ENCODE measurements around the gene EEFSEC. TPM values are rescaled to one million over a fixed set of nuclear protein-coding genes. Genes with fewer than 3 reads are reported as not detected.

The EEFSEC gene
- total and polyA plus RNA-seq, 2 experiments from 2014 or later = 10.1 to 16.2 TPM

- H3K36me3 Mint-ChIP-seq (ENCODE audit: low read depth) = no peaks in the 10 kb centered on the region
- H3K9me2 ChIP-seq (ENCODE audit: insufficient read depth) = no peaks in the 10 kb centered on the region
- H2AFZ ChIP-seq = no peak overlapping the region
- no peak overlapping the region for H3K4me3 Mint-ChIP-seq
- H3K27ac Mint-ChIP-seq = no peak overlapping the region
- no peaks in the 10 kb centered on the region for H3K27me3 ChIP-seq (ENCODE audit: insufficient read depth)
- no peaks in the 10 kb centered on the region for H3F3A ChIP-seq (replicated peaks; ENCODE audit: low read depth)
- no peaks in the 10 kb centered on the region for H3K4me1 ChIP-seq (ENCODE audit: insufficient read depth)
- ATAC-seq = no peak
- no peak overlapping the region for H3K4me3 ChIP-seq
- DNase-seq (ENCODE audit: low spot score) = no peak
- peaks cover 1% of the 10 kb centered on the region for H3K27me3 Mint-ChIP-seq (ENCODE audit: insufficient read depth, low read depth, poor library complexity)
- no peaks in the 10 kb centered on the region for H3K36me3 ChIP-seq (ENCODE audit: insufficient read depth)
- H4K20me1 ChIP-seq (replicated peaks; ENCODE audit: insufficient read depth) = no peaks in the 10 kb centered on the region
- H3K79me2 ChIP-seq (replicated peaks; ENCODE audit: insufficient read depth) = no peaks in the 10 kb centered on the region
- H3K4me2 ChIP-seq = no peak overlapping the region
- H3K27ac ChIP-seq (ENCODE audit: low read depth) = no peak overlapping the region
- no peaks in the 10 kb centered on the region for H3K9me3 Mint-ChIP-seq
- TF ChIP-seq CREB1 (CRISPR knock-in tag; IDR thresholded peaks at IDR 0.05; ENCODE audit: low read depth) (no peak), CTCF (conservative IDR thresholded peaks at IDR 0.05; ENCODE audit: low read depth in 2 of 2) (no peak), REST (IDR thresholded peaks at IDR 0.05; ENCODE audit: unreplicated experiment) (no peak), NANOG (IDR thresholded peaks at IDR 0.05; ENCODE audit: borderline replicate concordance) (no peak), JUNB (IDR thresholded peaks at IDR 0.05; ENCODE audit: unreplicated experiment) (no peak), POLR2AphosphoS5 (IDR thresholded peaks at IDR 0.05; ENCODE audit: low read depth) (no peak), ZNF114 (CRISPR knock-in tag; IDR thresholded peaks at IDR 0.05) (no peak), EZH2phosphoT487 (IDR thresholded peaks at IDR 0.05; ENCODE audit: unreplicated experiment) (no peak)
- TF ChIP-seq, protein P1, sequence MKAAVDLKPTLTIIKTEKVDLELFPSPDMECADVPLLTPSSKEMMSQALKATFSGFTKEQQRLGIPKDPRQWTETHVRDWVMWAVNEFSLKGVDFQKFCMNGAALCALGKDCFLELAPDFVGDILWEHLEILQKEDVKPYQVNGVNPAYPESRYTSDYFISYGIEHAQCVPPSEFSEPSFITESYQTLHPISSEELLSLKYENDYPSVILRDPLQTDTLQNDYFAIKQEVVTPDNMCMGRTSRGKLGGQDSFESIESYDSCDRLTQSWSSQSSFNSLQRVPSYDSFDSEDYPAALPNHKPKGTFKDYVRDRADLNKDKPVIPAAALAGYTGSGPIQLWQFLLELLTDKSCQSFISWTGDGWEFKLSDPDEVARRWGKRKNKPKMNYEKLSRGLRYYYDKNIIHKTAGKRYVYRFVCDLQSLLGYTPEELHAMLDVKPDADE (IDR thresholded peaks at IDR 0.05) = no peak
- TF ChIP-seq, protein P2, sequence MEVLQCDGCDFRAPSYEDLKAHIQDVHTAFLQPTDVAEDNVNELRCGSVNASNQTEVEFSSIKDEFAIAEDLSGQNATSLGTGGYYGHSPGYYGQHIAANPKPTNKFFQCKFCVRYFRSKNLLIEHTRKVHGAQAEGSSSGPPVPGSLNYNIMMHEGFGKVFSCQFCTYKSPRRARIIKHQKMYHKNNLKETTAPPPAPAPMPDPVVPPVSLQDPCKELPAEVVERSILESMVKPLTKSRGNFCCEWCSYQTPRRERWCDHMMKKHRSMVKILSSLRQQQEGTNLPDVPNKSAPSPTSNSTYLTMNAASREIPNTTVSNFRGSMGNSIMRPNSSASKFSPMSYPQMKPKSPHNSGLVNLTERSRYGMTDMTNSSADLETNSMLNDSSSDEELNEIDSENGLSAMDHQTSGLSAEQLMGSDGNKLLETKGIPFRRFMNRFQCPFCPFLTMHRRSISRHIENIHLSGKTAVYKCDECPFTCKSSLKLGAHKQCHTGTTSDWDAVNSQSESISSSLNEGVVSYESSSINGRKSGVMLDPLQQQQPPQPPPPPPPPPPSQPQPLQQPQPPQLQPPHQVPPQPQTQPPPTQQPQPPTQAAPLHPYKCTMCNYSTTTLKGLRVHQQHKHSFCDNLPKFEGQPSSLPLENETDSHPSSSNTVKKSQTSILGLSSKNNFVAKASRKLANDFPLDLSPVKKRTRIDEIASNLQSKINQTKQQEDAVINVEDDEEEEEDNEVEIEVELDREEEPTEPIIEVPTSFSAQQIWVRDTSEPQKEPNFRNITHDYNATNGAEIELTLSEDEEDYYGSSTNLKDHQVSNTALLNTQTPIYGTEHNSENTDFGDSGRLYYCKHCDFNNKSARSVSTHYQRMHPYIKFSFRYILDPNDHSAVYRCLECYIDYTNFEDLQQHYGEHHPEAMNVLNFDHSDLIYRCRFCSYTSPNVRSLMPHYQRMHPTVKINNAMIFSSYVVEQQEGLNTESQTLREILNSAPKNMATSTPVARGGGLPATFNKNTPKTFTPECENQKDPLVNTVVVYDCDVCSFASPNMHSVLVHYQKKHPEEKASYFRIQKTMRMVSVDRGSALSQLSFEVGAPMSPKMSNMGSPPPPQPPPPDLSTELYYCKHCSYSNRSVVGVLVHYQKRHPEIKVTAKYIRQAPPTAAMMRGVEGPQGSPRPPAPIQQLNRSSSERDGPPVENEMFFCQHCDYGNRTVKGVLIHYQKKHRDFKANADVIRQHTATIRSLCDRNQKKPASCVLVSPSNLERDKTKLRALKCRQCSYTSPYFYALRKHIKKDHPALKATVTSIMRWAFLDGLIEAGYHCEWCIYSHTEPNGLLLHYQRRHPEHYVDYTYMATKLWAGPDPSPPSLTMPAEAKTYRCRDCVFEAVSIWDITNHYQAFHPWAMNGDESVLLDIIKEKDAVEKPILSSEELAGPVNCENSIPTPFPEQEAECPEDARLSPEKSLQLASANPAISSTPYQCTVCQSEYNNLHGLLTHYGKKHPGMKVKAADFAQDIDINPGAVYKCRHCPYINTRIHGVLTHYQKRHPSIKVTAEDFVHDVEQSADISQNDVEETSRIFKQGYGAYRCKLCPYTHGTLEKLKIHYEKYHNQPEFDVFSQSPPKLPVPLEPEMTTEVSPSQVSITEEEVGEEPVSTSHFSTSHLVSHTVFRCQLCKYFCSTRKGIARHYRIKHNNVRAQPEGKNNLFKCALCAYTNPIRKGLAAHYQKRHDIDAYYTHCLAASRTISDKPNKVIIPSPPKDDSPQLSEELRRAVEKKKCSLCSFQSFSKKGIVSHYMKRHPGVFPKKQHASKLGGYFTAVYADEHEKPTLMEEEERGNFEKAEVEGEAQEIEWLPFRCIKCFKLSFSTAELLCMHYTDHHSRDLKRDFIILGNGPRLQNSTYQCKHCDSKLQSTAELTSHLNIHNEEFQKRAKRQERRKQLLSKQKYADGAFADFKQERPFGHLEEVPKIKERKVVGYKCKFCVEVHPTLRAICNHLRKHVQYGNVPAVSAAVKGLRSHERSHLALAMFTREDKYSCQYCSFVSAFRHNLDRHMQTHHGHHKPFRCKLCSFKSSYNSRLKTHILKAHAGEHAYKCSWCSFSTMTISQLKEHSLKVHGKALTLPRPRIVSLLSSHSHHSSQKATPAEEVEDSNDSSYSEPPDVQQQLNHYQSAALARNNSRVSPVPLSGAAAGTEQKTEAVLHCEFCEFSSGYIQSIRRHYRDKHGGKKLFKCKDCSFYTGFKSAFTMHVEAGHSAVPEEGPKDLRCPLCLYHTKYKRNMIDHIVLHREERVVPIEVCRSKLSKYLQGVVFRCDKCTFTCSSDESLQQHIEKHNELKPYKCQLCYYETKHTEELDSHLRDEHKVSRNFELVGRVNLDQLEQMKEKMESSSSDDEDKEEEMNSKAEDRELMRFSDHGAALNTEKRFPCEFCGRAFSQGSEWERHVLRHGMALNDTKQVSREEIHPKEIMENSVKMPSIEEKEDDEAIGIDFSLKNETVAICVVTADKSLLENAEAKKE (CRISPR knock-in tag; IDR thresholded peaks at IDR 0.05) = no peak
- H3K4me1 Mint-ChIP-seq = no peaks in the 10 kb centered on the region
Measured at GRCh38 chr3:128315313-128315712, 162.0 kb downstream of the EEFSEC start.
